C4-2B (cell line): ENCODE results near the gene TPK1.

Experiments
- CTCF ChIP-seq: fragments of 450-650 bp; conservative IDR thresholded peaks from 2 replicates; pipeline ENCODE4 v1.5.1; 2017; ENCODE audit warnings: mild to moderate bottlenecking
- ZFX ChIP-seq: fragments of 450-650 bp; IDR thresholded peaks from 2 replicates; pipeline ENCODE4 v1.6.1; 2017

- no peak for TF ChIP-seq CTCF
- TF ChIP-seq ZFX: no peak
Observed at GRCh38 chr7:144761493-144761892, 74.4 kb downstream of the TPK1 start.
